ENCODE results near the gene JMJD1C. TPM values are rescaled to one million over a fixed set of nuclear protein-coding genes. Genes with fewer than 3 reads are reported as not detected.
"Not testable (repeated sequence)": the region's sequence is repeated elsewhere in the genome, so short reads cannot be mapped to it uniquely, and the experiment has no call there.

JMJD1C gene
- total RNA-seq, 1 donor from 2014 or later = 65.0 TPM

GRCh38 chr10:63154546-63155387 lies 311.0 kb downstream of the JMJD1C start:
- H3K27ac ChIP-seq = no peak overlapping the region
- H3K27me3 ChIP-seq = no peaks in the 10 kb centered on the region
- DNase-seq (ENCODE audit: low spot score in 2 of 2) = no peak
- H3K4me3 ChIP-seq = no peak overlapping the region
- no peak for TF ChIP-seq CTCF (IDR thresholded peaks at IDR 0.05)
- no peaks in the 10 kb centered on the region for H3K4me1 ChIP-seq
- peaks cover 18 to 22% of the 10 kb centered on the region in 2 donors for H3K36me3 ChIP-seq
- intact Hi-C loops (cut with DNase I) = loop anchor here (5.0 to 10.0 kb wide), 3 partner anchors 150 to 717 kb away; partner anchors contain the start of gene EGR2
- H3K9me3 ChIP-seq = no peaks in the 10 kb centered on the region

- H3K4me3 ChIP-seq; H3K27ac ChIP-seq; H3K9me3 ChIP-seq; DNase-seq (ENCODE audit: low spot score in 2 of 2); H3K27me3 ChIP-seq; H3K4me1 ChIP-seq: not testable (repeated sequence)
- intact Hi-C loops (cut with DNase I) = loop anchor here (10.0 kb wide), 1 partner anchor 149 kb away; no protein-coding TSS in a partner anchor
- peaks cover 18 to 22% of the 10 kb centered on the region in 2 donors for H3K36me3 ChIP-seq
Measured at GRCh38 chr10:63153868-63154545, 311.8 kb downstream of the JMJD1C start.

- Histone ChIP-seq H3K9me3 (no peaks in the 10 kb centered on the region), H3K27ac (no peak overlapping the region), H3K36me3 (peaks cover 18 to 22% of the 10 kb centered on the region in 2 donors), H3K4me1 (no peaks in the 10 kb centered on the region), H3K27me3 (no peaks in the 10 kb centered on the region), H3K4me3 (no peak overlapping the region)
- no peak for DNase-seq (ENCODE audit: low spot score in 2 of 2)
- no peak for TF ChIP-seq CTCF (IDR thresholded peaks at IDR 0.05)
- intact Hi-C loops (cut with DNase I) = loop anchor here (10.0 kb wide), 1 partner anchor 146 kb away; no protein-coding TSS in a partner anchor
Measured at GRCh38 chr10:63150745-63151144, 315.0 kb downstream of the JMJD1C start.

- Histone ChIP-seq H3K9me3 (no peaks in the 10 kb centered on the region), H3K27ac (no peak overlapping the region), H3K4me1 (no peaks in the 10 kb centered on the region), H3K36me3 (peaks cover 6 to 8% of the 10 kb centered on the region in 2 donors), H3K4me3 (no peak overlapping the region), H3K27me3 (no peaks in the 10 kb centered on the region)
- DNase-seq (ENCODE audit: low spot score in 2 of 2) = no peak
- TF ChIP-seq CTCF (IDR thresholded peaks at IDR 0.05) = no peak
- intact Hi-C loops (cut with DNase I) = no loop called here
Measured at GRCh38 chr10:63146503-63146902, 319.3 kb downstream of the JMJD1C start.

GRCh38 chr10:63145782-63146181 lies 320.0 kb downstream of the JMJD1C start:
- no peak for TF ChIP-seq CTCF (IDR thresholded peaks at IDR 0.05)
- Histone ChIP-seq H3K4me3 (no peak overlapping the region), H3K27me3 (no peaks in the 10 kb centered on the region), H3K4me1 (no peaks in the 10 kb centered on the region), H3K9me3 (no peaks in the 10 kb centered on the region), H3K36me3 (peaks cover 5 to 6% of the 10 kb centered on the region in 2 donors), H3K27ac (no peak overlapping the region)
- intact Hi-C loops (cut with DNase I) = no loop called here
- no peak for DNase-seq (ENCODE audit: low spot score in 2 of 2)

- no peaks in the 10 kb centered on the region for H3K4me1 ChIP-seq
- no peaks in the 10 kb centered on the region for H3K9me3 ChIP-seq
- no peak for DNase-seq (ENCODE audit: low spot score in 2 of 2)
- no peaks in the 10 kb centered on the region for H3K27me3 ChIP-seq
- no peak for TF ChIP-seq CTCF (IDR thresholded peaks at IDR 0.05)
- intact Hi-C loops (cut with DNase I) = loop anchor here (5.0 kb wide), 1 partner anchor 37 kb away; no protein-coding TSS in a partner anchor
- H3K36me3 ChIP-seq = no peaks in the 10 kb centered on the region
- no peak overlapping the region for H3K4me3 ChIP-seq
- no peak overlapping the region for H3K27ac ChIP-seq
Measured at GRCh38 chr10:63143987-63144386, 321.8 kb downstream of the JMJD1C start.

Data from ascending aorta (tissue), 2 donors.